Activated naive CD4-positive, alpha-beta T cell treated with anti-CD3 and anti-CD28 coated beads, Interleukin-2, amount 10 ng/mL, durations not matched to agents 7 days and 5 days (primary cell): ENCODE measurements around the gene C10orf143.

Experiments
- CTCF ChIA-PET: fragments of 350-600 bp; sonication (Branson Sonifier 250); formaldehyde crosslinking; loops from one replicate; lab custom pipeline; 2021; ENCODE audit warnings: antibody characterized with exemption; lab: Charles Lee
- DNase-seq: peaks from one replicate; pipeline ENCODE4 v3.0.0-alpha.2; 2020
- H3K27ac Mint-ChIP-seq: one replicate; pipeline ENCODE4 v1.8.0; 2021; ENCODE audit warnings: mild to moderate bottlenecking, moderate library complexity, mixed read lengths
- H3K27me3 Mint-ChIP-seq: one replicate; pipeline ENCODE4 v1.8.0; 2021; ENCODE audit warnings: mild to moderate bottlenecking, mixed read lengths
- H3K36me3 Mint-ChIP-seq: one replicate; pipeline ENCODE4 v1.8.0; 2021; ENCODE audit warnings: mixed read lengths
- H3K4me1 Mint-ChIP-seq: one replicate; pipeline ENCODE4 v1.8.0; 2021; ENCODE audit warnings: mixed read lengths
- H3K4me3 Mint-ChIP-seq: one replicate; pipeline ENCODE4 v1.8.0; 2021; ENCODE audit warnings: mild to moderate bottlenecking, moderate library complexity, mixed read lengths
- H3K9me3 Mint-ChIP-seq: one replicate; pipeline ENCODE4 v1.8.0; 2021; ENCODE audit warnings: mixed read lengths

The C10orf143 gene

DNA sequence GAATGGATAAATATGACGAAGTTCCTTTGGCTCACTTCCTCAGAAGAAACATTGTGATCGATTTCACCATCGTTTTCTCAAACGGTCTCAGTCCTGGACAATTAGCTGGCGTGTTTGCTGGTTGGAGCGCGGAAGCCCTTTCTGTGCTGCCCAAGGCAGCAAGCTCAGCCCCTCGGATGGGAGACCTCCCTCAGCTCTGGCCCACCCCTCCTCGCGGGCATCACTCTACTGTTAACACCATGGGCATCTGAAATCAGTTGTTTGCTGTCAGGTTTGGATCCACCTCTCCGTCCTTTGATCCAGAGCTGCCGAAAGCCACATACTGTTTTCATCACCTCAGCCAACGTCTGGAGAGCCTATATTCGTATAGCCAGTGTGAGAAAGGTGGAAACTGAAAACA, 68.2 kb downstream of the C10orf143 start:
- no peak overlapping the region for H3K27ac Mint-ChIP-seq
- CTCF ChIA-PET = interaction anchor here (1.6 kb wide), 1 partner anchor 138 kb away, joined by 3 read pairs; no protein-coding TSS in a partner anchor
- no peaks in the 10 kb centered on the region for H3K9me3 Mint-ChIP-seq
- H3K36me3 Mint-ChIP-seq = no peaks in the 10 kb centered on the region
- no peaks in the 10 kb centered on the region for H3K4me1 Mint-ChIP-seq
- peaks cover 15% of the 10 kb centered on the region for H3K27me3 Mint-ChIP-seq
- no peak overlapping the region for H3K4me3 Mint-ChIP-seq
- DNase-seq = no peak

GRCh38 chr10:130041451-130042371, 68.9 kb downstream of the C10orf143 start:
- Mint-ChIP-seq H3K36me3 (no peaks in the 10 kb centered on the region), H3K4me3 (no peak overlapping the region), H3K4me1 (no peaks in the 10 kb centered on the region), H3K27ac (no peak overlapping the region), H3K27me3 (peaks cover 18% of the 10 kb centered on the region), H3K9me3 (no peaks in the 10 kb centered on the region)
- no peak for DNase-seq
- CTCF ChIA-PET = no interaction called here

- H3K4me1 Mint-ChIP-seq = no peaks in the 10 kb centered on the region
- CTCF ChIA-PET = no interaction called here
- no peaks in the 10 kb centered on the region for H3K9me3 Mint-ChIP-seq
- no peak overlapping the region for H3K4me3 Mint-ChIP-seq
- H3K27me3 Mint-ChIP-seq = peaks cover 18% of the 10 kb centered on the region
- no peak for DNase-seq
- no peak overlapping the region for H3K27ac Mint-ChIP-seq
- H3K36me3 Mint-ChIP-seq = no peaks in the 10 kb centered on the region
Observed at GRCh38 chr10:130040817-130041330, 69.8 kb downstream of the C10orf143 start.

DNA sequence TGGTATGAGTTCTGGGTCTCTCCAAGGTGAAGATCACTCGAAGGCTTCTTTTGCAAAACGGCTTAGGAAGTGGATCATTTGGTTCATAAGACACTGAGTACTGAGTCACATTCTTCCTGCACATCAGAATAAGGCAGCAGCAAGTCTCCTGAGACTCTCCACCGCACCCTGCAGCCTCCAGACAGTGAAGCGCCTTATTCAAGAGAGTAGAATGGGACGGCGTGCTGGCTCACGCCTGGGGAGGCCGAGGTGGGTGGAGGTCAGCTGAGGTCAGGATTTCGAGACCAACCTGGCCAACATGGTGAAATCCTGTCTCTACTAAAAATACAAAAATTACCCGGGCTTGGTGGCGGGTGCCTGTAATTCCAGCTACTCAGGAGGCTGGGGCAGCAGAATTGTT, 70.3 kb downstream of the C10orf143 start:
- H3K27ac Mint-ChIP-seq = no peak overlapping the region
- H3K4me3 Mint-ChIP-seq = no peak overlapping the region
- DNase-seq = no peak
- no peaks in the 10 kb centered on the region for H3K9me3 Mint-ChIP-seq
- CTCF ChIA-PET = no interaction called here
- H3K36me3 Mint-ChIP-seq = no peaks in the 10 kb centered on the region
- peaks cover 18% of the 10 kb centered on the region for H3K27me3 Mint-ChIP-seq
- H3K4me1 Mint-ChIP-seq = no peaks in the 10 kb centered on the region

DNA sequence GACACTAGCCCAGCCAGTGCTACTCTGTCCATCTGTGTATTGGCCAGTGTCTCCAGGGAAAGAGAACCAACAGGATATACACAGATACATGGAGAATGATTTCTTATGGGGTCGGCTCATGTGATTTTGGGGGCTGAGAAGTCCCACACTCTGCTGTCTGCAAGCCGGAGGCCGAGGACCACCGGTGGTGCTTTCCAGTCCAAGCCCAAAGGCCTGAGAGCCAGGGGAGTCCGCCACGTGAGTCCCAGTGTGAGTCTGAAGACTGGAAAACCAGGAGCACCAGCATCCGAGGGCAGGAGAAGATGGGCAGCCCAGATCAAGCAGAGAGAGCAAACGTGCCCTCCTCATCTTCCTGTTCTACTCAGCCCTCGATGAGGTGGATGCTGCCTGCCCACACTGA, 71.5 kb downstream of the C10orf143 start:
- no peak overlapping the region for H3K27ac Mint-ChIP-seq
- DNase-seq = no peak
- no peaks in the 10 kb centered on the region for H3K36me3 Mint-ChIP-seq
- CTCF ChIA-PET = no interaction called here
- H3K4me1 Mint-ChIP-seq = no peaks in the 10 kb centered on the region
- H3K9me3 Mint-ChIP-seq = no peaks in the 10 kb centered on the region
- H3K27me3 Mint-ChIP-seq = peaks cover 18% of the 10 kb centered on the region
- H3K4me3 Mint-ChIP-seq = no peak overlapping the region

- H3K27me3 Mint-ChIP-seq = peaks cover 14% of the 10 kb centered on the region
- H3K9me3 Mint-ChIP-seq = no peaks in the 10 kb centered on the region
- no peak for DNase-seq
- H3K27ac Mint-ChIP-seq = no peak overlapping the region
- H3K4me3 Mint-ChIP-seq = no peak overlapping the region
- no peaks in the 10 kb centered on the region for H3K36me3 Mint-ChIP-seq
- no peaks in the 10 kb centered on the region for H3K4me1 Mint-ChIP-seq
- CTCF ChIA-PET = no interaction called here
Observed at GRCh38 chr10:130038611-130039109, 72.0 kb downstream of the C10orf143 start.

GRCh38 chr10:130038019-130038555, 72.5 kb downstream of the C10orf143 start:
- Mint-ChIP-seq H3K4me1 (no peaks in the 10 kb centered on the region), H3K27me3 (peaks cover 10% of the 10 kb centered on the region), H3K27ac (no peak overlapping the region), H3K9me3 (no peaks in the 10 kb centered on the region), H3K36me3 (no peaks in the 10 kb centered on the region), H3K4me3 (no peak overlapping the region)
- no peak for DNase-seq
- CTCF ChIA-PET = no interaction called here

DNA sequence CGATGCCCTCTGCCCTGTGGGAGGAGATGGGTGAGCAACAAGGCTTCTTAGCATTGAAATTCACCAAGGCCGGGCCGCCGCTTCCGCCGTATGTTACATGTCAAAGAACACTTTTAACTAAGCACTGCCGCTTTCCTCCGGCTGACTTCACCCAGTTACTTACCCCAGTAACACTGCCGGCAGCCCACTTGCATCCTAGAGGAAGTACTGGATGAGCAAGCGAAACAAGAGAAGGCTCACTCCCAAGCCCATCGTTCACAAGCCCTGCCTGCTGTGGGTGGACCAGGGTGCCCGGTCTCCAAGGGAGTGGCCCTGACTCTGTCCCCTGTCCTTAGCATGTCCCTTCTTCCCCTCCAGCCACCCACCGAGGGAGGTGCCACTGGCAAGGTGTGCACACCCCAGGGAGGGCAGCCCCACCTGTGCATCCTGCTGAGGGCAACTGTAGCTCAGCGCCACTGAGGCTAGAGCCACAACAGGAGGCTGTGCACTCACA, 73.4 kb downstream of the C10orf143 start:
- Mint-ChIP-seq H3K36me3 (no peaks in the 10 kb centered on the region), H3K4me1 (no peaks in the 10 kb centered on the region), H3K4me3 (no peak overlapping the region), H3K27ac (no peak overlapping the region), H3K27me3 (peaks cover 10% of the 10 kb centered on the region), H3K9me3 (no peaks in the 10 kb centered on the region)
- CTCF ChIA-PET = no interaction called here
- no peak for DNase-seq

- Mint-ChIP-seq H3K27ac (no peak overlapping the region), H3K4me1 (no peaks in the 10 kb centered on the region), H3K9me3 (no peaks in the 10 kb centered on the region), H3K27me3 (peaks cover 10% of the 10 kb centered on the region), H3K4me3 (no peak overlapping the region), H3K36me3 (no peaks in the 10 kb centered on the region)
- DNase-seq = no peak
- CTCF ChIA-PET = no interaction called here
Observed at GRCh38 chr10:130036296-130037065, 74.1 kb downstream of the C10orf143 start.

DNA sequence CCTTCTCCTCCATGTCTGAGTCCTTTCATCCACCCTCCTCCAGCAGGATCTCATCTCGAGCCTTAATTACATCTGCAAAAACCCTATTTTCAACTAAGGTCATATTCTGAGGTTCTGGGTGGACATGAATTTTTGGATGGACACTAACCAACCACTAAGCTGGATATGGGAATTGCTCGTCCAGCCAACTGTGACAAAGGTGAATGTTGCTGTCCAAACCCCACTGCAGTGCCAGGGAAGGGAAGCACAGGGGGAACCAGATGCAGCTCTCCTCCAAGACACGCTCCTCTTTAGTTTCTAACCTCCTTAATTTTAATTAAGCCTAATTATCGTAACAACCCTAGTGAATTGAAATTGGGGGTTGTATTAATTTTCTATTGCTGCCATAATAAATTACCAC, 81.4 kb downstream of the C10orf143 start:
- no peaks in the 10 kb centered on the region for H3K36me3 Mint-ChIP-seq
- CTCF ChIA-PET = no interaction called here
- no peak overlapping the region for H3K27ac Mint-ChIP-seq
- H3K4me3 Mint-ChIP-seq = no peak overlapping the region
- H3K9me3 Mint-ChIP-seq = no peaks in the 10 kb centered on the region
- H3K27me3 Mint-ChIP-seq = peaks cover 7% of the 10 kb centered on the region
- no peaks in the 10 kb centered on the region for H3K4me1 Mint-ChIP-seq
- DNase-seq = no peak

- Mint-ChIP-seq H3K36me3 (no peaks in the 10 kb centered on the region), H3K4me3 (no peak overlapping the region), H3K4me1 (no peaks in the 10 kb centered on the region), H3K27me3 (peaks cover 7% of the 10 kb centered on the region), H3K27ac (no peak overlapping the region), H3K9me3 (no peaks in the 10 kb centered on the region)
- CTCF ChIA-PET = no interaction called here
- no peak for DNase-seq
Observed at GRCh38 chr10:130028465-130028819, 82.2 kb downstream of the C10orf143 start.

DNA sequence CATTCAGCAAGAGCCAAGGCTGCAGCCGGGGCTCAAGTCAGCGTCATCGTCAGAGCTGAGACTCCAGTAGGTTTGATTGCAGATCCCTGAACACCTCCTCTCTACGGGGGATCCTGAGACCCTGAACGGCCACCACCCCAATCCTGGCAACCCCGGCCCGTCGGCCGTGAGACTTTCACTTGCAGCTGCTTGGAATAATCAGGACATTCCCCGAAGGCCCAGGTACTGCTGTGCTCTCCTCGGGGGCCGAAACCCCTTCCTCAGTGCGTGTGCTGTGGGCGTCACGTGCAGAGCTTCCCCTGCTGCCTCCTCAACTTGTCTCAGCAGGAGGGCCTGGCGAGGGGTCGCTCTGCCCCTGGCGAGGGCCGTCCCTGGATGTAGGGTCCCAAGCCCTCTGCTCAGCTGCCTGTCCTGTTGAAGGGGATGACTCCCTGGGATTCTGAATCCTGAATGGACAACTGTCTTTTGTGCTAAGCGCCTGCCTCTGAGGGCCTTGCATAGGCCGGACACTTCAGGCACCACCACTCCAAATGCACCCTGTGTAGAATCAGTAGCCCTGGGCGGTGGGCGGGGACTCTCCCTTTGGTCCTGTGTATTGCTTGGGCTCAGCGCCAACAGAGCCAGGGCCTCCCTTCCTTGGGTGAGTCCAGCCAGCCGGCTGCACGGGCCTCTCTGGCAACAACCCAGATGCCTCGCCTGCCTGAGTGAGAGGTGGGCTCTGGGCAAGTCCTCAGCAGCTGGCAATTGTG, 82.7 kb downstream of the C10orf143 start:
- Mint-ChIP-seq H3K9me3 (no peaks in the 10 kb centered on the region), H3K4me1 (no peaks in the 10 kb centered on the region), H3K4me3 (no peak overlapping the region), H3K27me3 (peaks cover 7% of the 10 kb centered on the region), H3K36me3 (no peaks in the 10 kb centered on the region), H3K27ac (no peak overlapping the region)
- no peak for DNase-seq
- CTCF ChIA-PET = no interaction called here

- CTCF ChIA-PET = no interaction called here
- DNase-seq = no peak
- H3K4me1 Mint-ChIP-seq = no peaks in the 10 kb centered on the region
Observed at GRCh38 chr10:130026670-130027456, 83.8 kb downstream of the C10orf143 start.

More at GRCh38 chr10:130026670-130027456, 83.8 kb downstream of the C10orf143 start:
- Mint-ChIP-seq H3K4me3 (no peak overlapping the region), H3K36me3 (no peaks in the 10 kb centered on the region), H3K9me3 (no peaks in the 10 kb centered on the region), H3K27ac (no peak overlapping the region), H3K27me3 (peaks cover 7% of the 10 kb centered on the region)
